ENCODE measurements around the gene ALDH3A2. TPM values are rescaled to one million over a fixed set of nuclear protein-coding genes. Genes with fewer than 3 reads are reported as not detected.

Gene ALDH3A2
- 62.9 and 83.8 TPM in 2 replicates for total RNA-seq

GRCh38 chr17:19648475-19649273 is at the start of gene ALDH3A2:
Gene ALDH3A2, plus strand, starts transcription at chr17:19648751. Its CDS starts 221 bp downstream, at chr17:19648972.
- DNase-seq (ENCODE audit: low read depth, low spot score), result peak; percentile 67

DNA sequence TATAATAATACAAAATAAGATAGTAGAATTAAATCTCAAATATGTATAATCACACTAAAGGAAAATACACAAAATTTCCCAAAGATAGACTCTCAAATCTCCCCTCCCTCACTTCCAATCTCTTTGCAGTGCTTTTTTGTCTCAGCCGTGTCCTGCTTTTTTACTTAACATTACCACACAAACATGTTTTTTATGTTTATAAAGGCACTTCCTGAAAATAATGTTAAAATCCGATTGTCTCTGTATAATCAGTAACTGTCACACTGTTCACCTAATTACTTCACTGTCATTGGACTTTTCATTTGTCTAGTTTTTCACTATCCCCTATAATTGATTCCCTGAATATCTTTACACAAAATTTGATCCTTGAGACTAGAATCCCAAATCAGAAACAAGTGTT is 38.2 kb upstream of the ALDH3A2 start:
- DNase-seq (ENCODE audit: low read depth, low spot score), result no peak

- no peak for DNase-seq (ENCODE audit: low read depth, low spot score)
Observed at GRCh38 chr17:19610879-19611278, 37.7 kb upstream of the ALDH3A2 start.

GRCh38 chr17:19613979-19614378 is 34.6 kb upstream of the ALDH3A2 start:
- no peak for DNase-seq (ENCODE audit: low read depth, low spot score)

DNA sequence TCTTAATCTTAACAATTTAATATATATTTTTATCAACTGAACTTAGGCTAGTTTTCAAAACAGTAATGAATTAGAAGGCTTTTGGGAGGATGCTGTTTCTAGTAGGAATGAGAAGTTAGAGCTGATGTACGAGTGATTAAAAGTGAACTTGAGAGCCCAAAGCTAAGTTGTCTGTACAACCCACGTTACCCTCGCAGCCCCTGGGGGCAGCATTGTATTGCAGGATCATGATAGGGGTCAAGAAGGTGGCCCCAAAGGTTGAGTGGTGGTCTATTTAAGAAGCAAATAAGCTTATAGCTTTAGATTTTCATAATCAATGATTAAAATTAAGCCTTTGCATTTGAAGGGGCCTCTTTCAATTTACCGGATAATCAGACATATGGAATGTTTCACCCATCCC is 33.7 kb upstream of the ALDH3A2 start:
- DNase-seq (ENCODE audit: low read depth, low spot score), result no peak

- DNase-seq (ENCODE audit: low read depth, low spot score), result no peak
Observed at GRCh38 chr17:19618015-19618414, 30.5 kb upstream of the ALDH3A2 start.

DNA sequence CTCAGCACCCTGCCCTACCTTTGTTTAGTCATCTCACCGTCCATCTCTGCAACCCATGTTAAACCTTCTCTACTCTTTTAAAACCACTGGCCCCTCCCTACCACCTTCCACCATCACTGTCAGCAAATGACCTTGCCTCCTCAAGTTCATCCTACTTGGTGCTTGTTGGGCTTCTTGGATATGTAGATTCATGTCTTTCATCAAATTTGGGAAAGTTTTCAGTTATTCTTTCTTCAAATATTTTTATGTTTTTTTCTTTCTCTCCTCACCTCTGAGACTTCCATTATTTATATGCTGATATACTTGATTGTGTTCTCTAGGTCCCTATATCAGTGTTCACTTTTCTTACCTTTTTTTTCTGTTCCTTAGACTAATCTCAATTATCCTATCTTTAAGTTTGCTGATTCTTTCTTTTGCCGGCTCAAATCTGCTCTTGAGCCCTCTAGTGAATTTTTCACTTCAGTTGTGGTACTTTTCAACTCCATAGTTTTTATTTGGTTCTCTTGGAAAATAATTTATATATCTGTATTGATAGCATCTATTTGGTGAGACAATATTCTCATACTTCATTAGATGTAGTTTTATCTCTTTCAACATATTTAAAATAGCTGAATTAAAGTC is 28.7 kb upstream of the ALDH3A2 start:
- DNase-seq (ENCODE audit: low read depth, low spot score), result no peak

DNA sequence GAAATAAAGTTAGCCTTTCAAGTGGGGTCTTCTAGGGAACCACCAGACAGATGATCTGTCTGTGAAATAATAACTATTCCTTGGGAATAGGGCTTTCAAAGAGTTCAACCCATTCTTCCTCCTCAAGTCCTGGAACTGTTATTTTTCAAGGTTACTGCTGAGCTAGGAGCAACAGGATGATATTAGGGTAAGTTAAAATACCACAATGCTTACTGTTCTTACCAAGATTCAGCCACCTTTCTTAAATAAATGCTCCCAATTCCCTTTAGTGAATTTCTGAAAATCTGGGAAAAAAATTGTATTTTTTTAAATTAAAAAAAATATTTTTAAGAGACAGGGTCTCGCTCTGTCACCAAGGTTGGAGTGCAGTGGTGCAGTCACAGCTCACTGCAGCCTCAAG is 26.9 kb upstream of the ALDH3A2 start:
- DNase-seq (ENCODE audit: low read depth, low spot score), result no peak

- DNase-seq (ENCODE audit: low read depth, low spot score), result no peak
Observed at GRCh38 chr17:19626079-19626478, 22.5 kb upstream of the ALDH3A2 start.

GRCh38 chr17:19629449-19629848 is 19.1 kb upstream of the ALDH3A2 start:
- no peak for DNase-seq (ENCODE audit: low read depth, low spot score)

GRCh38 chr17:19630035-19630434 is 18.5 kb upstream of the ALDH3A2 start:
- no peak for DNase-seq (ENCODE audit: low read depth, low spot score)

DNA sequence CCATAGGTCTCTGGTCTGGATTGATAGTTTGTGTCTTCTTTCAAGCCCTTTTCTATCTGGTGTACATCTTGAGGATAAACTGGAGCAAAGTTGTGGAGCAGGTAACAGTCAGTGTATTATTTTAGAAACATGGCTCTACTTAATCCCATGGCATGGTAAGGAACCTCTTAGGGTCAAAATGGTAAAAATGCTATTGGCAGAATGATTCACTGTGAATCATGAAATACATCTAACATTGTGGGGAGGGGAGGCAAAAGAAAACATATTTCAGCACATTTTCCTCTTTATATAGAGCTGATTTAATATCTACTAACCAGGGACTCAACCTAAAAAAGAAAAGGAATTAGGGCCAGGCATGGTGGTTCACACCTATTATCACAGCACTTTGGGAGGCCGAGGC is 17.9 kb upstream of the ALDH3A2 start:
- no peak for DNase-seq (ENCODE audit: low read depth, low spot score)

DNA sequence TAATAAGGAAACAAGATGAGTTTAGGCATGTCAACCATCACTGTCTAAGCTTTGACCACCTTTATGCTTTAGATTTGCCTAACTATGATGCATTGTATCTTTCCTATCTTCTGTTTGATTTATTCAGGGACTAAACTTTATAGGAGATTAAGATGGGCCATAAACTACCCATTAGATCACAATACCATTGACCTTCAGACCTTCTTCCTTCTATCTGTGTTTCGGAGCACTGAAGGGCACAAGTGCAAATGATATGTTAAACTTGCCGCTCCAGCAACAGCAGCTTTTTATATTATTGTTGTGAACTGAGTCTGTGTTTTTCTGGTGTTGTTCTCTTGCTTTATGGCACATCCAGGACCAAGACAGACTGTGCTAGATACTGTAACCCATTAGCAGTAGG is 16.6 kb upstream of the ALDH3A2 start:
- no peak for DNase-seq (ENCODE audit: low read depth, low spot score)

DNA sequence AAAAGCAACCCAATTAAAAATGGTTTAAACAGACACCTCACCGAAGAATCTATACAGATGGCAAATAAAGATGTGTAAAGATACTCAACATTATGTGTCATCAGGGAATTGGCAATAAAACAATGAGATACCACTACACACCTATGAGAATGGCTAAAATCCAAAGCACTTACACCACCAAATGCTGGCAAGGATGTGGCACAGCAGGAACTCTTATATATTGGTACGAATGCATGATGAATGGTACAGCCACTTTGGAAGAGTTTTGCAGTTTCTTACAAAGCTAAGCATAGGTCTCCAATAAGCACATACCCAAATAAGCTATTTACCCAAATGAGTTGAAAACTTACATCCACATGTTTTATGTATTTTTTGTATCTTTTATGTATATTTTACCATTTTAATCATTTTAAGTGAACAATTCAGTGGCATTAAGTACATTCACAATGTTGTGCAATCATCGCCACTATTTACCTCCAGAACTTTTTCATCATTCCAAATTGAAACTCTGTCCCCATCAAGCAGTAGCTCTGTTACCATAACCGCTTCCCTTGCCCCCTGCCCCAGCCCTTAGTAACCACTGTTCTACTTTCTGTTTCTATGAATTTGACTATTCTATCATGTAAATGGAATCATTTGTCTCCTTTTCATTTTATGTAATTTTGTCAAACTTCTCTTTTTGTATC is 6.7 kb upstream of the ALDH3A2 start:
- no peak for DNase-seq (ENCODE audit: low read depth, low spot score)

DNA sequence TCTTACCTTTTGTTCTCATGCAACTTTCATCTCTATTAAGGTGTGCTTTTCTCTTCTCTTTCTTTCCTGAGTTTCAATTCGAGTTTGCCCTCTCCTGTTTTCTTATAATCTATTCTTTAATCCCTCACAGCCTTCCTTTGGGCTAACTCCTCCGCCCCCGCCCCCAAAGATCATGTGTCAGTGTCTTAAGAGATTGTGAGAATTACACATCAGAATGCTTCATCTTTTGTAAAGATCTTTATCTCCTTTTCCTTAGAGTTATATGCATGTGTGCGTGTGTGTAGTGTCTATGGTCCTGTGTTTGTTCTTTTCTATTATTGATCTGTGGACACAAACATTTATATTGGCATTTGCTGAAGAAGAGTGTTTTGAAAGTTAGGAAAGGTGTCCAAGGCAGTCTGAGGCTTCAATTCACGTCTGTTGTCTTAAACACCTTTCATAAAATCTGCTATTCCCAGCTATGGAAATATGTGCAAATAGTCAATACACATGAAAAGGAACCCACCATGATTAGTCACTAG is 6.1 kb upstream of the ALDH3A2 start:
- no peak for DNase-seq (ENCODE audit: low read depth, low spot score)

- DNase-seq (ENCODE audit: low read depth, low spot score), result no peak
Observed at GRCh38 chr17:19644493-19645210, 3.9 kb upstream of the ALDH3A2 start.

- no peak for DNase-seq (ENCODE audit: low read depth, low spot score)
Observed at GRCh38 chr17:19645734-19646201, 2.8 kb upstream of the ALDH3A2 start.

DNA sequence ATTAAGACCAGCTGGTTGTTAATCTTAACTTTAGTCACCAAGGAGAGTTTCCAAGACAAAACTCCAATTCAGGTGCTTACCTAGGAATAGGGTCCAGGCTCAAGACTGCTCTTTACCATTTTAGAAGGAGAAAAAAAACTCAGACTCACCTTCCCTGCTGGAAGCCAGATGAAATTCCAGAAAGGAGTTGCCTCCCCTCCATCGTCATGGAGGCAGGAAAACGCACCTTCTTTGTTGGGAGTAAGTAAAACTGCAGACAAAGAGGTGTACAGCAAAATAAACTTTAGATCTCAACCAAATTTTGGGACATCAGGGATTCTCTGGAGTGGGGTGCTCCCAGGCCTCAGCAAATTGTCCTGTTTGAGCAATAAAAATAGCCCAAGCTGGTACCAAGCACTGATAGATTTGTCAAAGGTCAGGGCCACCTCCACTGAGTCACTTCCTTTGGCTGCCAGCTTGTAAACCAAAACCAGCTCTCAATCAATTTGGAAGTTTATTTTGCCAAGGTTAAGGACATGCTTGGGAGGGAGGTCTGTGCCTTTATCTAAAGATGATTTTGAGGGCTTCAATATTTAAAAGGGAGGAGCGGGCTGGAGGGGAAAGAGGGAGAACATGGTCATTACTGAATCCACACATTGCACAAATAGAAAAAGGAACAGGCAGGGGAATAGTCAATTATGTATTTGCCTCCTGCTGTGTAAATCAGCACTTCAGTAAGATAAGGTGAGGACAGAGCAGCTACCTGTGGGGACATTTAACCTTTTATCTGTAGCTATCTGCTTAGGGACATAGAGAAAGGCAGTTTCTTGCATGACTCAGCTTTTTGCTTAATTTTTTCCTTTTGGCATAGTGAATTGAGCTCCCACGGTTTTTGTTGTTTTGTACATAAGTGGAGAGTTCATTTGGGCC is 1.5 kb upstream of the ALDH3A2 start:
- no peak for DNase-seq (ENCODE audit: low read depth, low spot score)

- DNase-seq (ENCODE audit: low read depth, low spot score), result peak; percentile 26
Observed at GRCh38 chr17:19647697-19648474, 665 bp upstream of the ALDH3A2 start.

GRCh38 chr17:19649274-19649541 is 657 bp downstream of the ALDH3A2 start:
- no peak for DNase-seq (ENCODE audit: low read depth, low spot score)
